Measurements from ENCODE around the gene PIEZO2. TPM values are rescaled to one million over a fixed set of nuclear protein-coding genes. Genes with fewer than 3 reads are reported as not detected.

Gene PIEZO2
- total RNA-seq, 2 experiments from 2014 or later: not detected

- Mint-ChIP-seq H3K27me3 (no peaks in the 10 kb centered on the region), H3K4me1 (ENCODE audit: low read depth) (no peaks in the 10 kb centered on the region), H3K27ac (no peak overlapping the region), H3K4me3 (no peak overlapping the region), H3K9me3 (no peaks in the 10 kb centered on the region), H3K36me3 (ENCODE audit: low read depth) (no peaks in the 10 kb centered on the region)
- DNase-seq (no peak), ATAC-seq (ENCODE audit: poor library complexity) (no peak)
- Histone ChIP-seq H3K4me3 (ENCODE audit: low read length) (no peak overlapping the region), H3K27me3 (ENCODE audit: control insufficient read depth in 1 of 2, insufficient read depth in 2 of 2, low read length in 2 of 2) (no peaks in the 10 kb centered on the region), H3K9me3 (ENCODE audit: control insufficient read depth in 1 of 2, insufficient read depth in 1 of 2, low read length in 2 of 2) (no peaks in the 10 kb centered on the region), H3K4me1 (ENCODE audit: insufficient read depth, low read length) (no peaks in the 10 kb centered on the region), H3K27ac (ENCODE audit: low read depth in 1 of 2, low read length in 2 of 2) (no peak overlapping the region), H3K36me3 (ENCODE audit: insufficient read depth, low read length) (no peaks in the 10 kb centered on the region)
- POLR2A ChIA-PET: no interaction called here
- TF ChIP-seq CTCF (IDR thresholded peaks at IDR 0.05): no peak
- intact Hi-C loops (cut with DNase I, micrococcal nuclease): no loop called here
- CTCF ChIA-PET: no interaction called here
Measured at GRCh38 chr18:11047817-11048216, 101.6 kb downstream of the PIEZO2 start.

GRCh38 chr18:11047156-11047555, 102.2 kb downstream of the PIEZO2 start:
- Mint-ChIP-seq H3K4me3 (no peak overlapping the region), H3K27me3 (peaks cover 3% of the 10 kb centered on the region), H3K36me3 (ENCODE audit: low read depth) (no peaks in the 10 kb centered on the region), H3K27ac (no peak overlapping the region), H3K9me3 (no peaks in the 10 kb centered on the region), H3K4me1 (ENCODE audit: low read depth) (no peaks in the 10 kb centered on the region)
- no peak overlapping the region for H3K27ac ChIP-seq (ENCODE audit: low read depth in 1 of 2, low read length in 2 of 2)
- H3K4me3 ChIP-seq (ENCODE audit: low read length): no peak overlapping the region
- no peak for ATAC-seq (ENCODE audit: poor library complexity)
- intact Hi-C loops (cut with DNase I, micrococcal nuclease): no loop called here
- ChIA-PET CTCF (no interaction called here), POLR2A (no interaction called here)
- H3K4me1 ChIP-seq (ENCODE audit: insufficient read depth, low read length): no peaks in the 10 kb centered on the region
- peaks cover 0 to 1% of the 10 kb centered on the region in 2 experiments for H3K27me3 ChIP-seq (ENCODE audit: control insufficient read depth in 1 of 2, insufficient read depth in 2 of 2, low read length in 2 of 2)
- no peak for DNase-seq
- no peak for TF ChIP-seq CTCF (IDR thresholded peaks at IDR 0.05)
- H3K9me3 ChIP-seq (ENCODE audit: control insufficient read depth in 1 of 2, insufficient read depth in 1 of 2, low read length in 2 of 2): no peaks in the 10 kb centered on the region
- no peaks in the 10 kb centered on the region for H3K36me3 ChIP-seq (ENCODE audit: insufficient read depth, low read length)

GRCh38 chr18:11046140-11046539, 103.2 kb downstream of the PIEZO2 start:
- DNase-seq (no peak), ATAC-seq (ENCODE audit: poor library complexity) (no peak)
- Mint-ChIP-seq H3K27me3 (peaks cover 8% of the 10 kb centered on the region), H3K4me3 (no peak overlapping the region), H3K9me3 (no peaks in the 10 kb centered on the region), H3K36me3 (ENCODE audit: low read depth) (no peaks in the 10 kb centered on the region), H3K4me1 (ENCODE audit: low read depth) (no peaks in the 10 kb centered on the region), H3K27ac (no peak overlapping the region)
- POLR2A ChIA-PET: no interaction called here
- no peak overlapping the region for H3K27ac ChIP-seq (ENCODE audit: low read depth in 1 of 2, low read length in 2 of 2)
- H3K9me3 ChIP-seq (ENCODE audit: control insufficient read depth in 1 of 2, insufficient read depth in 1 of 2, low read length in 2 of 2): no peaks in the 10 kb centered on the region
- no peak for TF ChIP-seq CTCF (IDR thresholded peaks at IDR 0.05)
- intact Hi-C loops (cut with DNase I, micrococcal nuclease): no loop called here
- H3K27me3 ChIP-seq (ENCODE audit: control insufficient read depth in 1 of 2, insufficient read depth in 2 of 2, low read length in 2 of 2): peaks cover 0 to 3% of the 10 kb centered on the region in 2 experiments
- H3K36me3 ChIP-seq (ENCODE audit: insufficient read depth, low read length): no peaks in the 10 kb centered on the region
- CTCF ChIA-PET: no interaction called here
- no peak overlapping the region for H3K4me3 ChIP-seq (ENCODE audit: low read length)
- no peaks in the 10 kb centered on the region for H3K4me1 ChIP-seq (ENCODE audit: insufficient read depth, low read length)

Data from CD4-positive, alpha-beta T cell (primary cell).